ENCODE data around the gene PPP1R2C.

Gene PPP1R2C

DNA sequence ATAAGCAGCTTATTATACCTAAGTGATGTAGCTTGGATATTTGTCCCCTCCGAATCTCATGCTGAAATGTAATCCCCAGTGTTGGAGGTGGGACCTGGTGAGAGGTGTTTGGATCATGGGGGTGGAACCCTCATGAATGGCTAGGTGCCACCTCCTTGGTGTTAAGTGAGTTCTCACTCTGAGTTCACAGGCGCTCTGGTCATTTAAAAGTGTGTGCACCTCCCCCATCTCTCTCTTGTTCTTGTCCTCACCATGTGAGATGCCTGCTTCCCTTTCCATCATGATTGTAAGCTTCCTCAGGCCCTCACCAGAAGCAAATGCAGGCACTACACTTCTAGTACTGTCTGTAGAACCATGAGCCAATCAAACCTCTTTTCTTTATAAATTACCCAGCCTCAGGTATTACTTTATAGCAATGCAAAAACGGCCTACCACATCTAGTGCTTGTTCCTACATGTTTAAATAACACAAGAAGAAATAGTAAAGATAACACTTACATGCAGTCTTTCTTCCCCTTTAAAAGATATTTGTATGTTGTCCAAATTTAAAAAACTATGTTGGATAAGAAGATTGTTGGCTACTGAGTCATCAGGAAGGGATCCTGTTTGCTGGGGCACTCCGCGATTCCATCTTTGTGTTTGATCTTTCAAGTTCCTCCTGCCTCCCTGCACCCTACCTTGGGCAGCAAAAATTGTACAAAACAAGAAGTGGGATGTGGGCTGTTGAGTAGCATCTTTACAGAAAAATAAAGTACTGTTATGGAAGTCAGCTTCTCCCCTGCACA, 29.7 kb downstream of the PPP1R2C start:
- no peak for DNase-seq (ENCODE audit: low read depth in 2 of 2)

DNA sequence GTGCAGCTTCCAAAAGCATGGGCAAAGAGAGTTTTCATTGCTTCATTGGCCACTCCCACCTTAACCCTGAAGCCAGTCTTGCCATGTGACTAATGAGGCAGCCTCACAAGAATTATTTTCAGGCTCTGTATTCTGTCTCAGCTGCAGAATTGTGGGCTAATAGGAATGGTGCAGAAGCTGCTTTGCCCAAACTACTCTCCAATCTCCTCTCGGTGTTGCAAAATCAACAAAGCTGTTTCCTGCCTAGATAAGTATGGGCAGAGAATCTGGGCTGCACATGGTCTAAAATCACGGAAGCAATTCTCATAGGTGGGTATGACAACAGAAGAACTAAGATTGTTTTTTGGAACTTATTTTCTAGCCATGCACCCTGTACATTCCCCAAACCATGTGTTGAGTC, 31.4 kb downstream of the PPP1R2C start:
- no peak for DNase-seq (ENCODE audit: low read depth in 2 of 2)

DNA sequence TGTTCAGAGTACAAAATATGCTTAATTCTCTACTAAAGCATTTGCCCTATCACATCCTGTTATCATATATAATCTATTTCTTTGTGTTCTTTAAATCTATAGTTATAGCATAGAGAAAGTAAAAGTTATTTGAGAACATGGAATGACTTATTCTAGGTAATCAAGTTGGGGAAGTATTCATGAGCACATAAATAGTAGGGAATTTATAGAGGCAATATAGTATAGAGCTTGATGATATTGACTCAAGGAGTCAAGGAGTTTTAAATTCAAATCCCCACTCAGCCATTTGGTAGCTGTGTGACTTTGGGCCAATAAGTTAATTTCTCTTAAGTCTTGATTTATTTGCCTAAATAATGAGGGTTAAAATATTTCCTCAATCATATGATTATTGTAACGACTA, 37.5 kb downstream of the PPP1R2C start:
- DNase-seq (ENCODE audit: low read depth in 2 of 2) = no peak

- no peak for DNase-seq (ENCODE audit: low read depth in 2 of 2)
These were observed 38.2 kb downstream of the PPP1R2C start for GRCh38 chrX:42739741-42740140.

GRCh38 chrX:42739258-42739657, 38.7 kb downstream of the PPP1R2C start:
- DNase-seq (ENCODE audit: low read depth in 2 of 2) = no peak

- DNase-seq (ENCODE audit: low read depth in 2 of 2) = no peak
These were observed 39.4 kb downstream of the PPP1R2C start for GRCh38 chrX:42738552-42738951.

DNA sequence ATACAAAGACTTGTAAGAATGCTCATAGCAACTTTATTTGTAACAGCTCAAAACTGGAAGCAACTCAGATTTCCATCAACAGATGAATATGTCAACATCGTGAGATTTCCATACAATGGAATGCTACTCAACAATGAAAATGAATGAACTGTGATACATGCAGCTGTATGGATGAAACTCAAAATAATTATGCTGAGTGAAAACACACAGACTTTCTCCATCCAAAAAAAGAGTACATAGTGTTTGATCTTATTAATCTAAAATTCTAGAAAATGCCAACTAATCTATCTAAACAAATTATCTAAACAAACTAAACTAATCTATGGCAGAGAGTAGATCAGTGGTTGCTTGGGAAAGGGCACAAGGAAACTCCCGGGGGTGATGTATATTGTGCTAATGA, 42.7 kb downstream of the PPP1R2C start:
- no peak for DNase-seq (ENCODE audit: low read depth in 2 of 2)

DNA sequence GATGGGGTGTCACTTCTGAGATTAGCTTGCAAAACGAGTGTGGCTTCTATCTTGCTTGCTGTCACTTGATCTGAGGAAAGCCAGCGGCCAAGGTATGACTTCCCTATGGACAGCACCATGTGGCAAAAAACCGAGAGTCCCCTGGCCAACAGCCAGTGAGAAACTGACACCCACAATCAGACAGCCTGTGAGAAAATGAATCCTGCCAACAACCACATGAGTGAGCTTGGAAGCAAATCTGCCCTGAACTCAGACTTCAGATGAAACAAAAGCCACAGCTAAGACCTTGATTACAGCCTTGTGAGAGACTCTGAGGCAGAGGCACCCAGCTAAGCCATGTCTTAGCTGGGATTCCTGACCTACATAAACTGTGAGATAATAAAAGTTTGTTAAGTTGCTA, 45.5 kb downstream of the PPP1R2C start:
- DNase-seq (ENCODE audit: low read depth in 2 of 2) = no peak

Measured in stimulated activated CD4-positive, alpha-beta T cell treated with anti-CD3 and anti-CD28 coated beads, Interleukin-1b, Interleukin-23, amount 100 ng/mL, for 1 hour (primary cell).